Upper lobe of left lung (tissue), 6 donors: ENCODE measurements around the gene OPA3. TPM values are rescaled to one million over a fixed set of nuclear protein-coding genes. Genes with fewer than 3 reads are reported as not detected.

Source experiments
- ATAC-seq, 2 donors: fragments of 200-7000 bp; cut with Tn5 transposase; one replicate each; pipeline ENCODE4 v1.9.1; 2022; ENCODE audit warnings: mild to moderate bottlenecking in 2 of 2, moderate library complexity in 2 of 2; ENCODE audit not compliant: low FRiP score in 2 of 2
- DNase-seq, 2 donors: peaks; one replicate each; pipeline ENCODE4 v3.0.0-alpha.2; 2019 to 2020
- H3K27ac ChIP-seq, 4 donors: fragments of 200-600 bp; sonication (generic); one replicate each; pipeline ENCODE4 v1.5.1; 2016 to 2019
- H3K27me3 ChIP-seq, 4 donors: fragments of 200-600 bp; sonication (generic); one replicate each; pipeline ENCODE4 v1.5.1; 2017 to 2019
- H3K36me3 ChIP-seq, 4 donors: fragments of 200-600 bp; sonication (generic); one replicate each; pipeline ENCODE4 v1.5.1; 2016 to 2019
- H3K4me1 ChIP-seq, 4 donors: fragments of 200-600 bp; sonication (generic); one replicate each; pipeline ENCODE4 v1.5.1; 2018 to 2019
- H3K4me3 ChIP-seq, 4 donors: fragments of 200-600 bp; sonication (generic); one replicate each; pipeline ENCODE4 v1.5.1; 2017 to 2019; ENCODE audit warnings: mild to moderate bottlenecking in 2 of 4, moderate library complexity in 1 of 4
- H3K9me3 ChIP-seq, 4 donors: fragments of 200-600 bp; sonication (generic); one replicate each; pipeline ENCODE4 v1.5.1; 2018 to 2019
- CTCF ChIP-seq, 6 experiments: fragments of 450-650 bp in 4 of 6; fragments of 200-600 bp in 2 of 6; sonication (generic) in 2 of 6; IDR thresholded peaks; one replicate each; pipeline ENCODE4 v1.5.1; 2016 to 2019; ENCODE audit warnings: antibody characterized with exemption in 6 of 6
- EP300 ChIP-seq, 4 donors: sonication (generic); formaldehyde crosslinking; IDR thresholded peaks; one replicate each; pipeline ENCODE4 v1.5.1; 2017; ENCODE audit warnings: antibody characterized with exemption in 4 of 4, control low read depth in 2 of 4
- POLR2A ChIP-seq, 4 donors: fragments of 450-650 bp; IDR thresholded peaks; one replicate each; pipeline ENCODE4 v1.5.1; 2016 to 2017; ENCODE audit warnings: antibody characterized with exemption in 4 of 4, mild to moderate bottlenecking in 2 of 4
- POLR2AphosphoS5 ChIP-seq, 2 donors: sonication (generic); formaldehyde crosslinking; IDR thresholded peaks; one replicate each; pipeline ENCODE4 v1.5.1; 2017; ENCODE audit warnings: antibody characterized with exemption in 2 of 2
- WGBS, 2 donors: methylation state at CpG; one replicate each; pipeline ENCODE4 v1.1.5; 2017 to 2018; 5-methylcytosine and 5-hydroxymethylcytosine counted together
- total RNA-seq, 6 donors: library from RNA; depleted of rRNA in 4 of 6; stranded (reverse); fragments of >200 nt in 4 of 6; gene quantifications; one replicate each; pipeline versions ENCODE4 v1.1.0 to v1.2.1, GENCODE V29; 2016 to 2021
- donor health status: DM: no; HTN: no; CAD: no; lungs with moderate emphysema.
- donor health status: DM: no; HTN: yes; CAD: no; lungs with severe emphysema.

OPA3 gene
- total RNA-seq, 6 donors from 2014 or later, result 9.9 to 14.3 (median 12.7) TPM

DNA sequence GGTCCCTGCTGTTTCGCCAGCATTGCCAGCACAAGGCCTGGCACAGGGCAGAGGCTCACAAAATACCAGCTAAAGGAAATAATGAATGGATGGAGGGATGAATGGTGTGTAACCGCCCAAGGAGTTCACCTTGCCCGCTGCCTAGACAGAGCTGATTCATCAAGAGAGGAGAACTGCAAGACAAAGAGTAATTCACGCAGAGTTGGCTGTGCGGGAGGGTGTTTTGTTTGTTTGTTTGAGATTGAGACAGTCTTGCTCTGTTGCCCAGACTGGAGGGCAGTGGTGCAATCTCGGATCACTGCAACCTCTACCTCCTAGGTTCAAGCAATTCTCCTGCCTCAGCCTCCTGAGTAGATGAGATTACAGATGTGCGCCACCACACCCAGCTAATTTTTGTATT, 3.0 kb downstream of the OPA3 start:
- H3K4me1 ChIP-seq, result peaks cover 21 to 39% (median 26%) of the 10 kb centered on the region in 4 donors
- H3K4me3 ChIP-seq, result no peak overlapping the region
- H3K36me3 ChIP-seq, result no peaks in the 10 kb centered on the region
- H3K27me3 ChIP-seq, result no peaks in the 10 kb centered on the region
- DNase-seq (no peak), ATAC-seq (no peak)
- H3K9me3 ChIP-seq, result no peaks in the 10 kb centered on the region
- WGBS, 2 donors, result 92 to 97% methylated on average over 7 of the region's 7 CpGs
- TF ChIP-seq POLR2AphosphoS5 (IDR thresholded peaks at IDR 0.05), result no peak
- TF ChIP-seq CTCF (IDR thresholded peaks at IDR 0.05), result no peak
- TF ChIP-seq POLR2A (IDR thresholded peaks at IDR 0.05), result no peak
- no peak for TF ChIP-seq EP300 (IDR thresholded peaks at IDR 0.05)
- no peak overlapping the region for H3K27ac ChIP-seq

GRCh38 chr19:45578861-45579260, 5.7 kb downstream of the OPA3 start:
- Histone ChIP-seq H3K9me3 (no peaks in the 10 kb centered on the region), H3K27me3 (no peaks in the 10 kb centered on the region), H3K27ac (no peak overlapping the region), H3K4me3 (no peak overlapping the region), H3K4me1 (peaks cover 14 to 28% (median 20%) of the 10 kb centered on the region in 4 donors), H3K36me3 (no peaks in the 10 kb centered on the region)
- no peak for DNase-seq
- WGBS, 2 donors, result 82 to 89% methylated on average over 5 of the region's 5 CpGs
- no peak for TF ChIP-seq EP300 (IDR thresholded peaks at IDR 0.05)
- no peak for TF ChIP-seq POLR2A (IDR thresholded peaks at IDR 0.05)
- TF ChIP-seq POLR2AphosphoS5 (IDR thresholded peaks at IDR 0.05), result no peak
- no peak for TF ChIP-seq CTCF (IDR thresholded peaks at IDR 0.05)
- no peak for ATAC-seq

DNA sequence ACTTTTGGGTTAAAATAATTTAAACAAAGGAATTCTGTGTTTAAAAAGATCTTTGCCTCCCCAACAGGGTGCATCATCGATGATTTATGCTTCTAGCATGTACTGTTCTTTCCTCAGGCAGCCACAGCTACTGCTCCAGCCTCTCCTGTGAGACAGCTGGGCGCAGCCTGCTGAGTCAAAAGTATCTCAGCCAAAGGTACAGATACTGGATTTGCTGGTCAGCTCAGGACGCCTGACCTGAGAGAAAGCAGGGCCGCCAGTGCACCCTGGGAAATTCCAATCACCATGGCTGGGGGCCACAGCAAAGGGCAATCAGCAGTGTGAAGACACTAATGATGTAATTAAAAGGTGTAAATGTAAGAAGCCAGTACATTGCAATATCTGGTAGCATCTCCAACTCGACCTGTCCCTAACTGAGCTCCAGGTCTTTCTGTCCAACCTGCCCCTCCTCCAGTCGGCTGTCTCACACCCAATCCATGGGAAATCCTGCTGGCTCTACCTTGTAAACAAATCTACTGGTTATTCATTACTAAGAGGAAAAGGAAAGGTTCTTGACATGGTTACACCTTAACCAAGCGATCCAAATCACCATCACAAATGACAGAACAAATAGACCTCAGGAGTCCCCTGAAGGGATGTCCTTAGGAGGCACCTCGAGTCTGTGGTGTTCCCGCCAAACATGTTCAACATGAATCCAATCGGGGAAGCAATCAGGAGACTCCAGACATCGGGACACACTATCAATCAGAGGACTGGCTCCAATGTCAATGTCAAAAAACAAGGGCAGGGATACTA, 7.3 kb downstream of the OPA3 start:
- 45 to 46% methylated on average over 10 to 11 of the region's 11 CpGs for WGBS, 2 donors
- DNase-seq, result no peak
- Histone ChIP-seq H3K36me3 (no peaks in the 10 kb centered on the region), H3K4me3 (no peak overlapping the region), H3K9me3 (no peaks in the 10 kb centered on the region), H3K27me3 (no peaks in the 10 kb centered on the region), H3K27ac (peak overlapping the region in 2 of 4 donors; percentile 22 to 44), H3K4me1 (peaks cover 11 to 20% (median 13%) of the 10 kb centered on the region in 4 donors)
- no peak for TF ChIP-seq CTCF (IDR thresholded peaks at IDR 0.05)
- ATAC-seq, result peak; percentile 43 to 67

DNA sequence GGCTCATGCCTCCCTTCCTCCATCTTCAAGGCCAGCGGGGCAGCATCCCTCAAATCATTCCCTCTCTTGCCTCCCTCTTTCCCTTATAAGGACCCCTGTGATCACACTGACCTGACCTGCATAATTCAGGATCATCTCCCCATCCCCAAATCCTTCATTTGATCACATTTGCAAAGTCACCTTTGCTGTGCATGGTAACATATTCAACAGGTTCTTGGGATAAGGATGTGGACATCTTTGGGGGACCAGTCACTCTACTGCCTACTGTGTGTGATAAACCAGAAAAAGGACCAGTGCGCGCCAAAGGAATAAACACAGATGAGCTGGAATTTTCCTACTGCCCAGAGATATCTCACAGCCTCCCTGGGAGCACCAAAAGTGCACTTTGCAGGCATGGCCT, 7.9 kb downstream of the OPA3 start:
- peaks cover 11 to 20% (median 13%) of the 10 kb centered on the region in 4 donors for H3K4me1 ChIP-seq
- H3K9me3 ChIP-seq, result no peaks in the 10 kb centered on the region
- no peak for ATAC-seq
- WGBS, 2 donors, result 72 to 98% methylated on average over 3 of the region's 3 CpGs
- no peak for TF ChIP-seq POLR2A (IDR thresholded peaks at IDR 0.05)
- TF ChIP-seq CTCF (IDR thresholded peaks at IDR 0.05), result no peak
- TF ChIP-seq EP300 (IDR thresholded peaks at IDR 0.05), result no peak
- TF ChIP-seq POLR2AphosphoS5 (IDR thresholded peaks at IDR 0.05), result no peak
- H3K4me3 ChIP-seq, result no peak overlapping the region
- no peaks in the 10 kb centered on the region for H3K27me3 ChIP-seq
- no peaks in the 10 kb centered on the region for H3K36me3 ChIP-seq
- no peak for DNase-seq
- peak overlapping the region in 2 of 4 donors; percentile 22 to 44 for H3K27ac ChIP-seq

DNA sequence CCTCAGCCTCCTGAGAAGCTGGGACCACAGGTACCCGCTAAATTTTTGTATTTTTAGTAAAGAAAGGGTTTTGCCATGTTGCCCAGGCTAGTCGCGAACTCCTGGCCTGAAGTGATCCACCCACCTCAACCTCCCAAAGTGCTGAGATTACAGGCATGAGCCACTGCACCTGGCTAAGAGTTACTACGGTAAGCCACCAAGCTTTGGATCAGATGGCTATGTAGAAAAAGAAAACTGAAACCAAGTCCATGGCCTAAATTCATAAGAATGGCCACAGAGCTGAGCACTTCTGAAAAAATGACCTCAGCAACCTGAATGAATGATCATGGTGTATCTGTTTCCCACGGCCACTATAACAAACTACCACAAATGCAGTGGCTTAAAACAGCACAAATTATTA, 9.4 kb downstream of the OPA3 start:
- no peak for DNase-seq
- TF ChIP-seq EP300 (IDR thresholded peaks at IDR 0.05) (no peak), POLR2A (IDR thresholded peaks at IDR 0.05) (no peak), POLR2AphosphoS5 (IDR thresholded peaks at IDR 0.05) (no peak), CTCF (IDR thresholded peaks at IDR 0.05) (no peak)
- Histone ChIP-seq H3K36me3 (no peaks in the 10 kb centered on the region), H3K27ac (no peak overlapping the region), H3K9me3 (no peaks in the 10 kb centered on the region), H3K4me3 (no peak overlapping the region), H3K4me1 (peaks cover 11 to 20% (median 13%) of the 10 kb centered on the region in 4 donors), H3K27me3 (no peaks in the 10 kb centered on the region)
- 91 to 92% methylated on average over 5 of the region's 5 CpGs for WGBS, 2 donors
- no peak for ATAC-seq
